H1 (cell line): ENCODE data around the gene HSD17B10. TPM values are rescaled to one million over a fixed set of nuclear protein-coding genes. Genes with fewer than 3 reads are reported as not detected.

ENCODE experiments used
- CTCF ChIA-PET: fragments of 300-600 bp; sonication (Branson Sonifier 250); formaldehyde crosslinking; loops from one replicate; lab custom pipeline; 2021; ENCODE audit not compliant: partially characterized antibody; lab: Charles Lee
- POLR2A ChIA-PET: fragments of 300-600 bp; sonication (Branson Sonifier 250); formaldehyde crosslinking; loops from one replicate; lab custom pipeline; 2021; ENCODE audit warnings: inconsistent platforms; ENCODE audit not compliant: partially characterized antibody; lab: Charles Lee
- DNase-seq, 2 experiments: peaks; one replicate each; pipeline versions ENCODE4 v3.0.0 to v3.0.0-alpha.2; 2010 to 2022; ENCODE audit warnings: low spot score in 2 of 2, low read depth in 1 of 2, mixed read lengths in 1 of 2
- FAIRE-seq: peaks from 2 replicates; lab custom pipeline; 2011; peaks lifted over from hg19 to GRCh38; lab: Jason Lieb, UNC
- H2AFZ ChIP-seq: 2 replicates; pipeline ENCODE4 v1.8.1; 2012; ENCODE audit warnings: low read length, inconsistent platforms
- H2AK5ac ChIP-seq: 2 replicates; pipeline ENCODE4 v1.6.1; 2013; ENCODE audit warnings: low read depth, low read length
- H2BK120ac ChIP-seq: replicated peaks from 2 replicates; pipeline ENCODE3; 2013; ENCODE audit warnings: low read depth, low read length, inconsistent platforms
- H2BK12ac ChIP-seq: 2 replicates; pipeline ENCODE4 v1.6.1; 2013; ENCODE audit warnings: low read depth, low read length
- H2BK15ac ChIP-seq: 2 replicates; pipeline ENCODE4 v1.6.1; 2013; ENCODE audit warnings: low read length
- H2BK20ac ChIP-seq: 2 replicates; pipeline ENCODE4 v1.6.1; 2013; ENCODE audit warnings: low read length
- H2BK5ac ChIP-seq: 2 replicates; pipeline ENCODE4 v1.6.1; 2013; ENCODE audit warnings: low read depth, low read length
- H3K14ac ChIP-seq: 2 replicates; pipeline ENCODE4 v1.6.1; 2013; ENCODE audit warnings: inconsistent platforms; ENCODE audit not compliant: insufficient read length
- H3K18ac ChIP-seq: 2 replicates; pipeline ENCODE4 v1.6.1; 2013; ENCODE audit warnings: low read length; ENCODE audit errors: extremely low read depth
- H3K23ac ChIP-seq: 2 replicates; pipeline ENCODE4 v1.6.1; 2013; ENCODE audit warnings: inconsistent platforms; ENCODE audit not compliant: insufficient read length
- H3K23me2 ChIP-seq: 2 replicates; pipeline ENCODE4 v1.6.1; 2013; ENCODE audit warnings: low read depth, low read length
- H3K27ac ChIP-seq: 2 replicates; pipeline ENCODE4 v1.6.1; 2011; ENCODE audit warnings: low read depth, low read length, inconsistent platforms
- H3K27me3 ChIP-seq, 4 experiments: replicated peaks in 1 of 4; 1 replicate in 1 of 4; 2 replicates in 3 of 4; pipeline versions ENCODE4 v1.6.1 to v1.8.1; 2011 to 2013; ENCODE audit warnings: low read length in 3 of 4, mild to moderate bottlenecking in 3 of 4, inconsistent platforms in 2 of 4, mixed read lengths in 2 of 4, moderate library complexity in 1 of 4; ENCODE audit not compliant: control insufficient read depth in 3 of 4, insufficient read depth in 3 of 4; ENCODE audit errors: extremely low read depth in 1 of 4
- H3K36me3 ChIP-seq, 4 experiments: 2 replicates each; pipeline versions ENCODE4 v1.6.1 to v1.8.1; 2011 to 2013; ENCODE audit warnings: mild to moderate bottlenecking in 4 of 4, low read length in 3 of 4, moderate library complexity in 2 of 4, control low read depth in 1 of 4, inconsistent platforms in 1 of 4; ENCODE audit not compliant: insufficient read depth in 4 of 4, control insufficient read depth in 2 of 4
- H3K4ac ChIP-seq: replicated peaks from 2 replicates; pipeline ENCODE3; 2013; ENCODE audit warnings: low read length, low read depth, mixed read lengths, inconsistent platforms; ENCODE audit not compliant: insufficient read length
- H3K4me1 ChIP-seq, 4 experiments: replicated peaks in 1 of 4; 1 replicate in 1 of 4; 2 replicates in 3 of 4; pipeline versions ENCODE4 v1.6.1 to v1.8.1; 2011 to 2013; ENCODE audit warnings: low read length in 3 of 4, inconsistent platforms in 2 of 4, mixed read lengths in 1 of 4; ENCODE audit not compliant: insufficient read depth in 4 of 4, control insufficient read depth in 3 of 4
- H3K4me2 ChIP-seq, 2 experiments: 2 replicates each; pipeline versions ENCODE4 v1.6.1 to v1.8.1; 2011 to 2013; ENCODE audit warnings: low read depth in 2 of 2, low read length in 2 of 2, control low read depth in 1 of 2, inconsistent platforms in 1 of 2, mild to moderate bottlenecking in 1 of 2; ENCODE audit not compliant: insufficient read depth in 1 of 2
- H3K4me3 ChIP-seq, 4 experiments: fragments of 200-600, 300-600 bp in 1 of 4; sonication (generic), shearing (Covaris generic), sonication (Bioruptor Twin) in 1 of 4; 2 replicates each; pipeline versions ENCODE4 v1.5.1 to v1.8.1; 2011 to 2016; ENCODE audit warnings: low read length in 4 of 4, low read depth in 3 of 4, control low read depth in 2 of 4, inconsistent platforms in 2 of 4, mild to moderate bottlenecking in 2 of 4, mixed read lengths in 1 of 4, moderate library complexity in 1 of 4; ENCODE audit not compliant: insufficient read depth in 2 of 4; ENCODE audit errors: extremely low read depth in 1 of 4
- H3K56ac ChIP-seq: replicated peaks from 2 replicates; pipeline ENCODE3; 2013; ENCODE audit warnings: low read depth, mild to moderate bottlenecking, mixed read lengths, low read length, inconsistent platforms; ENCODE audit not compliant: insufficient read length
- H3K79me1 ChIP-seq: 2 replicates; pipeline ENCODE4 v1.6.1; 2013; ENCODE audit warnings: low read depth, low read length, control low read depth
- H3K79me2 ChIP-seq, 2 experiments: 2 replicates each; pipeline versions ENCODE4 v1.6.1 to v1.8.1; 2012 to 2013; ENCODE audit warnings: low read length in 2 of 2, mild to moderate bottlenecking in 2 of 2, inconsistent platforms in 1 of 2; ENCODE audit not compliant: insufficient read depth in 2 of 2, control insufficient read depth in 1 of 2
- H3K9ac ChIP-seq, 4 experiments: replicated peaks in 1 of 4; 1 replicate in 1 of 4; 2 replicates in 3 of 4; pipeline versions ENCODE4 v1.6.1 to v1.8.1; 2011 to 2013; ENCODE audit warnings: low read depth in 3 of 4, low read length in 3 of 4, control low read depth in 2 of 4, mild to moderate bottlenecking in 2 of 4, moderate library complexity in 2 of 4, inconsistent platforms in 1 of 4; ENCODE audit errors: extremely low read depth in 1 of 4
- H3K9me3 ChIP-seq, 2 experiments: 2 replicates each; pipeline versions ENCODE4 v1.6.1 to v1.8.1; 2012 to 2013; ENCODE audit warnings: mild to moderate bottlenecking in 2 of 2, moderate library complexity in 2 of 2, control low read depth in 1 of 2, inconsistent platforms in 1 of 2, low read depth in 1 of 2, low read length in 1 of 2, mixed read lengths in 1 of 2; ENCODE audit not compliant: insufficient read depth in 2 of 2
- H4K20me1 ChIP-seq, 2 experiments: replicated peaks in 1 of 2; 2 replicates each; pipeline versions ENCODE3 to v1.8.1; 2011 to 2013; ENCODE audit warnings: inconsistent platforms in 2 of 2, low read length in 2 of 2, mild to moderate bottlenecking in 1 of 2; ENCODE audit not compliant: insufficient read depth in 2 of 2, control insufficient read depth in 1 of 2
- H4K5ac ChIP-seq: 2 replicates; pipeline ENCODE4 v1.6.1; 2013; ENCODE audit warnings: low read length, low read depth, mixed read lengths, inconsistent platforms; ENCODE audit not compliant: insufficient read length
- H4K8ac ChIP-seq: 2 replicates; pipeline ENCODE4 v1.8.0; 2013; ENCODE audit warnings: mild to moderate bottlenecking, moderate library complexity, low read length, inconsistent platforms; ENCODE audit not compliant: insufficient read depth; ENCODE audit errors: extremely low read depth
- H4K91ac ChIP-seq: replicated peaks from 2 replicates; pipeline ENCODE3; 2013; ENCODE audit warnings: low read length, mixed read lengths, inconsistent platforms; ENCODE audit not compliant: insufficient read length
- ATF2 ChIP-seq: IDR thresholded peaks from 2 replicates; pipeline ENCODE4 v1.6.1; 2012; ENCODE audit warnings: low read length, inconsistent platforms
- BRCA1 ChIP-seq: IDR thresholded peaks from 2 replicates; pipeline ENCODE4 v1.6.1; 2012; ENCODE audit warnings: low read depth, low read length, improper control_type of control experiment
- KDM1A ChIP-seq: fragments of 200-600, 300-600 bp; sonication (generic); IDR thresholded peaks from 2 replicates; pipeline ENCODE4 v1.7.1; 2016; ENCODE audit warnings: mild to moderate bottlenecking, low read length, borderline replicate concordance
- NRF1 ChIP-seq: IDR thresholded peaks from 2 replicates; pipeline ENCODE4 v1.6.1; 2011; ENCODE audit warnings: mild to moderate bottlenecking, low read depth, low read length, improper control_type of control experiment
- SIN3A ChIP-seq, 2 experiments: IDR thresholded peaks in 1 of 2; conservative IDR thresholded peaks in 1 of 2; 2 replicates each; pipeline ENCODE4 v1.6.1; 2011 to 2012; ENCODE audit warnings: low read length in 2 of 2, improper control_type of control experiment in 1 of 2, low read depth in 1 of 2, mild to moderate bottlenecking in 1 of 2
- SUZ12 ChIP-seq: fragments of 200-600 bp; sonication (generic); IDR thresholded peaks from 2 replicates; pipeline ENCODE4 v1.6.1; 2012; ENCODE audit warnings: mild to moderate bottlenecking, inconsistent platforms, low read length, moderate library complexity, mixed read lengths
- WGBS, 2 experiments: shearing (Covaris generic) in 1 of 2; methylation state at CpG; one replicate each; pipeline versions ENCODE4 v1.1.6 to v1.1.7; 2013 to 2015; ENCODE audit warnings: low lambda C conversion rate in 2 of 2, mixed read lengths in 2 of 2, inconsistent platforms in 1 of 2, low coverage in 1 of 2, missing lambda C conversion rate in 1 of 2; ENCODE audit not compliant: insufficient replicate concordance in 2 of 2, insufficient coverage in 1 of 2, insufficient read length in 1 of 2; ENCODE audit errors: extremely low coverage in 1 of 2, missing lambda C conversion rate in 1 of 2; 5-methylcytosine and 5-hydroxymethylcytosine counted together
- polyA plus RNA-seq, 7 experiments: library from polyadenylated mRNA; depleted of rRNA in 3 of 7; stranded (reverse) in 5 of 7; unstranded in 2 of 7; fragments of >200 nt in 5 of 7; fragments of 200-250 nt in 2 of 7; gene quantifications; 1 replicate in 5 of 7; 2 replicates in 1 of 7; 4 replicates in 1 of 7; pipeline versions ENCODE4 v1.2.1 to v1.2.3, GENCODE V29; 2011 to 2013; ENCODE audit warnings: missing spikeins in 2 of 7, mixed read lengths in 2 of 7
- total RNA-seq: library from RNA; stranded (reverse); fragmentation: NEBNext Ultra II Directional; extraction: Animal tissue kit (Norgen Biotek cat#: 25700); gene quantifications from 2 replicates; pipeline ENCODE4 v1.2.1, GENCODE V29; 2021

HSD17B10 gene
- total and polyA plus RNA-seq, 2 of the 8 experiments (the other 6 are each of a cell fraction or from before 2014, with no cell fraction given) = 114 to 236 TPM

- peaks cover 0 to 5% (median 0%) of the 10 kb centered on the region in 4 experiments; a peak in 3 of 7 replicates for H3K4me1 ChIP-seq
- H2BK12ac ChIP-seq = no peak overlapping the region
- no peak overlapping the region for H2BK15ac ChIP-seq
- H3K79me1 ChIP-seq = no peaks in the 10 kb centered on the region
- DNase-seq = no peak
- CTCF ChIA-PET = no interaction called here
- no peaks in the 10 kb centered on the region for H3K9me3 ChIP-seq
- H3K36me3 ChIP-seq = peaks cover 0 to 16% (median 11%) of the 10 kb centered on the region in 4 experiments; a peak in 6 of 8 replicates
- no peaks in the 10 kb centered on the region for H4K20me1 ChIP-seq
- POLR2A ChIA-PET = no interaction called here
- 93% methylated on average over 8 of the region's 8 CpGs; no CpG with 5 or more reads in 1 of the 2 experiments for WGBS, 2 experiments
- H2BK5ac ChIP-seq = no peak overlapping the region
- H3K27me3 ChIP-seq = no peaks in the 10 kb centered on the region
- no peak for FAIRE-seq
- H2AK5ac ChIP-seq = no peak overlapping the region
- TF ChIP-seq BRCA1 = no peak
- no peak for TF ChIP-seq ATF2
- TF ChIP-seq SIN3A (conservative IDR thresholded peaks at IDR 0.05 in 1 of 2, IDR thresholded peaks at IDR 0.05 in 1 of 2; ENCODE audit: low read depth in 1 of 2, low read length in 2 of 2) = no peak
- no peak for TF ChIP-seq NRF1
- no peak for TF ChIP-seq SUZ12
- TF ChIP-seq KDM1A = no peak
- H4K91ac ChIP-seq = no peak overlapping the region
- H2BK20ac ChIP-seq = no peak overlapping the region
- no peak overlapping the region for H4K5ac ChIP-seq
- H3K4me2 ChIP-seq = no peak overlapping the region
- H3K56ac ChIP-seq = no peak overlapping the region
- no peak overlapping the region for H3K9ac ChIP-seq
- no peak overlapping the region for H2AFZ ChIP-seq
- H3K4me3 ChIP-seq = no peak overlapping the region
- H3K23ac ChIP-seq = no peak overlapping the region
- H3K23me2 ChIP-seq = peaks cover 6% of the 10 kb centered on the region; the same call in 1 of the 2 replicates
- no peak overlapping the region for H3K14ac ChIP-seq
- no peak overlapping the region for H3K27ac ChIP-seq
- no peaks in the 10 kb centered on the region for H3K79me2 ChIP-seq
- no peak overlapping the region for H3K18ac ChIP-seq
- no peak overlapping the region for H3K4ac ChIP-seq
- no peak overlapping the region for H2BK120ac ChIP-seq
- no peak overlapping the region for H4K8ac ChIP-seq
Observed at GRCh38 chrX:53429755-53430154, 4.4 kb downstream of the HSD17B10 start.
